Smooth muscle cell of the brain vasculature (primary cell): ENCODE results near the gene PLAAT4.

ENCODE experiments used
- DNase-seq: peaks from one replicate; pipeline ENCODE4 v3.0.0-alpha.2; 2012; ENCODE audit warnings: low read depth, low spot score

The PLAAT4 gene

GRCh38 chr11:63536669-63537292 lies at the start of gene PLAAT4:
PLAAT4 (plus strand) TSS chr11:63536808; CDS start chr11:63536869, 61 bp downstream.
- DNase-seq, result peak; percentile 51

- DNase-seq, result no peak
Measured at GRCh38 chr11:63488789-63489188, 47.8 kb upstream of the PLAAT4 start.

GRCh38 chr11:63489879-63490278 lies 46.7 kb upstream of the PLAAT4 start:
- DNase-seq, result no peak

- no peak for DNase-seq
Measured at GRCh38 chr11:63490551-63491239, 45.9 kb upstream of the PLAAT4 start, which contains the start of gene PLAAT5. PLAAT5 (minus strand) TSS chr11:63491167; CDS start chr11:63491034, 133 bp downstream.

GRCh38 chr11:63491240-63491587 lies 45.4 kb upstream of the PLAAT4 start:
- no peak for DNase-seq

- no peak for DNase-seq
Measured at GRCh38 chr11:63491636-63492372, 44.8 kb upstream of the PLAAT4 start.

- no peak for DNase-seq
Measured at GRCh38 chr11:63492441-63492840, 44.2 kb upstream of the PLAAT4 start.

GRCh38 chr11:63493127-63493526 lies 43.5 kb upstream of the PLAAT4 start:
- DNase-seq, result no peak

GRCh38 chr11:63494975-63495374 lies 41.6 kb upstream of the PLAAT4 start:
- DNase-seq, result no peak

GRCh38 chr11:63499874-63500273 lies 36.7 kb upstream of the PLAAT4 start:
- no peak for DNase-seq

GRCh38 chr11:63501236-63501635 lies 35.4 kb upstream of the PLAAT4 start:
- DNase-seq, result no peak

GRCh38 chr11:63502252-63502820 lies 34.3 kb upstream of the PLAAT4 start:
- DNase-seq, result no peak

GRCh38 chr11:63503492-63503891 lies 33.1 kb upstream of the PLAAT4 start:
- DNase-seq, result no peak

GRCh38 chr11:63504054-63504453 lies 32.6 kb upstream of the PLAAT4 start:
- no peak for DNase-seq

- DNase-seq, result no peak
Measured at GRCh38 chr11:63504933-63505586, 31.5 kb upstream of the PLAAT4 start.

- DNase-seq, result no peak
Measured at GRCh38 chr11:63505857-63506528, 30.6 kb upstream of the PLAAT4 start, which contains the start of gene LGALS12. LGALS12 (plus strand) TSS chr11:63506084; CDS start chr11:63506459, 375 bp downstream.

GRCh38 chr11:63506876-63507275 lies 29.7 kb upstream of the PLAAT4 start:
- DNase-seq, result no peak

GRCh38 chr11:63507511-63507910 lies 29.1 kb upstream of the PLAAT4 start:
- DNase-seq, result no peak

GRCh38 chr11:63508009-63508408 lies 28.6 kb upstream of the PLAAT4 start:
- no peak for DNase-seq

- no peak for DNase-seq
Measured at GRCh38 chr11:63508745-63509144, 27.9 kb upstream of the PLAAT4 start.
